CD4-positive, alpha-beta T cell treated with Interleukin-12 subunit alpha and Interleukin-12 subunit beta, for 1 hour (primary cell): ENCODE measurements around the gene CD300H.
A peak's percentile ranks its signal among the peaks of the same experiment; 100 is the strongest.
"Not testable (repeated sequence)": the region's sequence is repeated elsewhere in the genome, so short reads cannot be mapped to it uniquely, and the experiment has no call there.

Experiments
- DNase-seq: peaks from one replicate; pipeline ENCODE4 v3.0.0-alpha.2; 2020

CD300H gene

GRCh38 chr17:74525465-74525725 lies 41.9 kb downstream of the CD300H start:
- DNase-seq, result no peak

GRCh38 chr17:74524653-74525464 lies 42.5 kb downstream of the CD300H start:
- DNase-seq, result no peak

GRCh38 chr17:74523308-74523707 lies 44.0 kb downstream of the CD300H start:
- no peak for DNase-seq

GRCh38 chr17:74522381-74523105 lies 44.8 kb downstream of the CD300H start:
- no peak for DNase-seq

GRCh38 chr17:74521701-74522201 lies 45.6 kb downstream of the CD300H start:
- peak; percentile 16 for DNase-seq

- DNase-seq, result no peak
These were observed 46.4 kb downstream of the CD300H start for GRCh38 chr17:74520790-74521480.

GRCh38 chr17:74520016-74520434 lies 47.3 kb downstream of the CD300H start:
- peak; percentile 10 for DNase-seq

GRCh38 chr17:74518413-74518981 lies 48.8 kb downstream of the CD300H start:
- DNase-seq, result not testable (repeated sequence)

GRCh38 chr17:74516561-74517328 lies 50.6 kb downstream of the CD300H start:
- DNase-seq, result no peak

GRCh38 chr17:74515941-74516340 lies 51.4 kb downstream of the CD300H start:
- no peak for DNase-seq

- DNase-seq, result no peak
These were observed 52.5 kb downstream of the CD300H start for GRCh38 chr17:74514632-74515334.

- peak; percentile 41 for DNase-seq
These were observed 53.2 kb downstream of the CD300H start for GRCh38 chr17:74513987-74514631.

GRCh38 chr17:74512624-74513091 lies 54.7 kb downstream of the CD300H start:
- peak; percentile 16 for DNase-seq

GRCh38 chr17:74512036-74512435 lies 55.3 kb downstream of the CD300H start:
- no peak for DNase-seq
